ENCODE results near the gene ATIC.

Gene ATIC

DNA sequence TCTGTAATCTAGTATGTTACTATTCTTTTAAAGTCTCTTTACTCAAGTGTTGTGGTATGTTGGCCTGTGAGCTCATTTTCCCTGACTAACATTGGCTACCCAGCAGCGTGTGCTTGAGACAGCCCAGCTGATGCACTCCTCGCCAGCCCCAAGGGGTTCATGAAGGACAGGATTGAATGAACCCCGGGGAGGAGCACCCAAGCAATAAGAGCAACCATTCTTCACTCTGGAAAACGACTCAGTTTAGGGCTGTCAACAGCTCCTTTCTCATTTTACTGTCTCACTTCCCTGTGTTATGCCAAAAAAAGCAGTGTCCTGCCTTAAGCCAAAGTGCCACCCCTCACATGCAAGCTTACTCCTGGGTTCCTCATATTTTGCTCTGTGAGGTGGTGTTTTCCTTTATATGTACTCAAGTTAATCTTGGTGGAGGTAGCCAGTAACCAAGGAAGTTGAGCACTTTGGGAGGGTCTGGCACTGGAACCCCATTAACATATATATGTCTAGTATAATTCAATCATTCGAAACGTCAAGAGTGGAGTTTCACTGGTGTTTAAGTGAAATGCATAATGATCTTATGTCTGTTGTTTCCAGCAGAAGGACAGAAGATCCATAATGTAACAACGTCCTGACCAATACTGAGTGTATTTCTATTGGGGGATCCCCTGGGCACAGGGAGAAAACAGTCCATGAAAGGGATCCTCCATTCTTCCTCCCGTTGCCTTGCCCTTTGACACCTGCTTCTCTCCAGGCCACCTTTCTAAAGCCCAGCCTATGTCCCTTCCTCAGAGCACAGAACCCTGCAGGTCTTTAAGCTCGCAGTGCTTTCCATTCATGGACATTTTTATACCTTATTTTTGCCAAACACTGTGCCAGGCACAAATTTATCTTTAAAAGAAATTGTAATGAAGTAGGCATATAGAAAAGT lies 43.2 kb downstream of the ATIC start:
- no peak for DNase-seq
- no peaks in the 10 kb centered on the region for H3K27me3 ChIP-seq
- H3K9me3 ChIP-seq: no peaks in the 10 kb centered on the region
- no peak overlapping the region for H3K4me3 ChIP-seq
- peaks cover 15 to 20% (median 18%) of the 10 kb centered on the region in 3 donors for H3K36me3 ChIP-seq
- no peak overlapping the region for H3K27ac ChIP-seq
- no peaks in the 10 kb centered on the region for H3K4me1 ChIP-seq
- TF ChIP-seq, protein P1, sequence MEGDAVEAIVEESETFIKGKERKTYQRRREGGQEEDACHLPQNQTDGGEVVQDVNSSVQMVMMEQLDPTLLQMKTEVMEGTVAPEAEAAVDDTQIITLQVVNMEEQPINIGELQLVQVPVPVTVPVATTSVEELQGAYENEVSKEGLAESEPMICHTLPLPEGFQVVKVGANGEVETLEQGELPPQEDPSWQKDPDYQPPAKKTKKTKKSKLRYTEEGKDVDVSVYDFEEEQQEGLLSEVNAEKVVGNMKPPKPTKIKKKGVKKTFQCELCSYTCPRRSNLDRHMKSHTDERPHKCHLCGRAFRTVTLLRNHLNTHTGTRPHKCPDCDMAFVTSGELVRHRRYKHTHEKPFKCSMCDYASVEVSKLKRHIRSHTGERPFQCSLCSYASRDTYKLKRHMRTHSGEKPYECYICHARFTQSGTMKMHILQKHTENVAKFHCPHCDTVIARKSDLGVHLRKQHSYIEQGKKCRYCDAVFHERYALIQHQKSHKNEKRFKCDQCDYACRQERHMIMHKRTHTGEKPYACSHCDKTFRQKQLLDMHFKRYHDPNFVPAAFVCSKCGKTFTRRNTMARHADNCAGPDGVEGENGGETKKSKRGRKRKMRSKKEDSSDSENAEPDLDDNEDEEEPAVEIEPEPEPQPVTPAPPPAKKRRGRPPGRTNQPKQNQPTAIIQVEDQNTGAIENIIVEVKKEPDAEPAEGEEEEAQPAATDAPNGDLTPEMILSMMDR (IDR thresholded peaks at IDR 0.05): no peak
- intact Hi-C loops (cut with DNase I; ENCODE audit: low total_unique reads): no loop called here

DNA sequence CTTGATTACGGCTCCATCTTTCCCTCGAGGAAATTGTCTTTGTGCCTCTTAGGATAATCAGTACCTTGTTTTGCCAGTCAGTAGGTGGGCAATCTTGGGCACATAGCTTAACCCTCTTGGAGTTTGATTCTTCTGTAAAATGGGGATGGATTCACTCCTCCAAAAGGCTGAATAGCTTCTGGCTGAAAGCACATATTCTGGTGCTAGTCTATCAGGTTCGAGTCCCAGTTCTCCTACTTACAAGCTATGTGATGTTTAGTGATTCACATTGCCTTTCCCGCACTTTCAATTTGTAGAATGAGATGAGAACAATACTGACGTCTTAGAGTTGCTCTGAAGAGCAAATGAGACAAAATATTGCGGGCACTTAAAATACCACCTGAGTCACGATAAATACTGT lies 43.9 kb downstream of the ATIC start:
- intact Hi-C loops (cut with DNase I; ENCODE audit: low total_unique reads): no loop called here
- TF ChIP-seq, protein P1 (IDR thresholded peaks at IDR 0.05): no peak
- DNase-seq: no peak
- Histone ChIP-seq H3K4me1 (no peaks in the 10 kb centered on the region), H3K27ac (no peak overlapping the region), H3K9me3 (no peaks in the 10 kb centered on the region), H3K27me3 (no peaks in the 10 kb centered on the region), H3K36me3 (peaks cover 16 to 26% (median 16%) of the 10 kb centered on the region in 3 donors), H3K4me3 (no peak overlapping the region)

DNA sequence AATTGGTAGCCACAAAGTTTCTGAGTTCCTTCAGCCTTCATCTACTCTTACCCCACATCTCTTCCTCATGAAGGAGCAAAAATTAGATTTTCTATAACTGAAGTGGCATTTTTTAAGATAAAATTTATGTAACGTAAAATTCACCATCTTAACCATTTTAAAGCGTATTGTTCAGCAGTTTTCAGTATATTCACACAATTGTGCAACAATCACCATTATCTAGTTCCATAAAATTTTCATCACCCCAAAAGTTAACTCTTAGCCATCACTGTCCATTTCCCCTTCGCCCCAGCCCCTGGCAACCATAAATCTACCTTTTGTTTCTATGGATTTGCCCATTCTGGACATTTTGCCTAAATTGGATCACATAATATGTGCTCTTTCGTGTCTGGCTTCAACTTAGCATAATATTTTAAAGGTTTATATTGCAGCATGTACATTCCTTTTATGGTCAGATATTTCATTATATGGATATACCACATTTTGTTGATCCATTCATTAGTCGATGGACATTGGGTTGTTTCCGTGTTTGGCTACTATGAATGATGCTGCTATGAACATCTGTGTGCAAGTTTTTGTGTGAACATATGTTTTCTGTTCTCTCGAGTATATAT lies 44.6 kb downstream of the ATIC start:
- intact Hi-C loops (cut with DNase I; ENCODE audit: low total_unique reads): no loop called here
- no peaks in the 10 kb centered on the region for H3K9me3 ChIP-seq

DNA sequence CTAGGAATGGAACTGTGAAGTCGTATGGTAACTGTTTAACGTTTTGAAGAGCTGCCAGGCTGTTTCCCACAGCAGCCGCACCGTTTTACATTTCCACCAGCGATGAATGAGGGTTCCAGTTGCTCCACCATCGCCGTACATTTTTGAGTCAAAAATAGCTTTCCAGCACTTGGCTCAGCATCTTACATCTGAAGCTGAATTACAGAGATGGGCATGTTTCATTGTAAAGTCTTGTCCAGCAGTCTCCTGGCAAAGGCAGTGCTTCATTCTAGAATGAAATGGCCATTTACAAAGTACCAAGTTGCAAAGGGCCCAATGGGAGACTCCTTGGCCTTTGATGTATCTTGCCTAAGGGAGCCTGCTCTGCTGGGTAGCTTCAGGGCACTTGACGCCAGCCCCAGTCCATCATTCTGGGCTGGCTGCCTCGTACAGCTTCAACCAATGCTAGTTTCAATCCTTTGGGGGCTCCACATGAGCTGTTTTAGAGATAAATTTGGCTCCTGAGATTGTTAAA lies 45.1 kb downstream of the ATIC start:
- intact Hi-C loops (cut with DNase I; ENCODE audit: low total_unique reads): no loop called here
- Histone ChIP-seq H3K27ac (no peak overlapping the region), H3K9me3 (no peaks in the 10 kb centered on the region), H3K27me3 (no peaks in the 10 kb centered on the region), H3K4me3 (no peak overlapping the region), H3K4me1 (no peaks in the 10 kb centered on the region), H3K36me3 (peaks cover 22 to 37% (median 28%) of the 10 kb centered on the region in 3 donors)
- TF ChIP-seq, protein P1 (IDR thresholded peaks at IDR 0.05): no peak
- no peak for DNase-seq

More for the DNA sequence above, 44.6 kb downstream of the ATIC start:
- H3K27ac ChIP-seq: no peak overlapping the region
- H3K4me3 ChIP-seq: no peak overlapping the region
- TF ChIP-seq, protein P1 (IDR thresholded peaks at IDR 0.05): no peak
- H3K36me3 ChIP-seq: peaks cover 17 to 32% (median 22%) of the 10 kb centered on the region in 3 donors
- H3K4me1 ChIP-seq: no peaks in the 10 kb centered on the region
- no peak for DNase-seq
- no peaks in the 10 kb centered on the region for H3K27me3 ChIP-seq

DNA sequence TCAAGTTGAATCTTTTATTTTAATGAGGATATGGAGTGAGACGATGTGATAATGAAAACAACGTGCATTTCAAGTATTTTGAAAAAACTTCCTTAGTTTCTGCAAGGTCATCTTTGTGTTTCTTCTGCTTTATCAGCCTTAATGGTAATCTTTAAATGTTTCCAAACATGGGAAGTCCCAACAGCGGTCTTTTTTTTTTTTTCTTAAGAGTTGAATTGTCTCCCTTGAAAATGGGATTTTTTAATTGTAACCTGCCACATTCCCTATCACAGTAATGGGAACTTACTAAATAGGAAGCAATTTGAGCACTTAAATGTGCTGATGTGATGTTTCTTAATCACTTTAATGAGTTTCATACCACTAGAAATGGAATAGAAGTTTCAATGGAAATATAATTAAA lies 45.8 kb downstream of the ATIC start:
- H3K4me1 ChIP-seq: no peaks in the 10 kb centered on the region

More for the DNA sequence above, 45.8 kb downstream of the ATIC start:
- TF ChIP-seq, protein P1 (IDR thresholded peaks at IDR 0.05): no peak
- Histone ChIP-seq H3K27me3 (no peaks in the 10 kb centered on the region), H3K4me3 (no peak overlapping the region), H3K9me3 (no peaks in the 10 kb centered on the region), H3K27ac (no peak overlapping the region), H3K36me3 (peaks cover 29 to 43% (median 34%) of the 10 kb centered on the region in 3 donors)
- intact Hi-C loops (cut with DNase I; ENCODE audit: low total_unique reads): no loop called here
- DNase-seq: no peak
